ENCODE measurements around the gene POLR1D. TPM values are rescaled to one million over a fixed set of nuclear protein-coding genes. Genes with fewer than 3 reads are reported as not detected.

The POLR1D gene, protein sequence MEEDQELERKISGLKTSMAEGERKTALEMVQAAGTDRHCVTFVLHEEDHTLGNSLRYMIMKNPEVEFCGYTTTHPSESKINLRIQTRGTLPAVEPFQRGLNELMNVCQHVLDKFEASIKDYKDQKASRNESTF
- total RNA-seq = 100 to 1,000 TPM in 1 of 2 donors, 10 to 100 TPM in 1; 56.0 to 178 TPM

DNA sequence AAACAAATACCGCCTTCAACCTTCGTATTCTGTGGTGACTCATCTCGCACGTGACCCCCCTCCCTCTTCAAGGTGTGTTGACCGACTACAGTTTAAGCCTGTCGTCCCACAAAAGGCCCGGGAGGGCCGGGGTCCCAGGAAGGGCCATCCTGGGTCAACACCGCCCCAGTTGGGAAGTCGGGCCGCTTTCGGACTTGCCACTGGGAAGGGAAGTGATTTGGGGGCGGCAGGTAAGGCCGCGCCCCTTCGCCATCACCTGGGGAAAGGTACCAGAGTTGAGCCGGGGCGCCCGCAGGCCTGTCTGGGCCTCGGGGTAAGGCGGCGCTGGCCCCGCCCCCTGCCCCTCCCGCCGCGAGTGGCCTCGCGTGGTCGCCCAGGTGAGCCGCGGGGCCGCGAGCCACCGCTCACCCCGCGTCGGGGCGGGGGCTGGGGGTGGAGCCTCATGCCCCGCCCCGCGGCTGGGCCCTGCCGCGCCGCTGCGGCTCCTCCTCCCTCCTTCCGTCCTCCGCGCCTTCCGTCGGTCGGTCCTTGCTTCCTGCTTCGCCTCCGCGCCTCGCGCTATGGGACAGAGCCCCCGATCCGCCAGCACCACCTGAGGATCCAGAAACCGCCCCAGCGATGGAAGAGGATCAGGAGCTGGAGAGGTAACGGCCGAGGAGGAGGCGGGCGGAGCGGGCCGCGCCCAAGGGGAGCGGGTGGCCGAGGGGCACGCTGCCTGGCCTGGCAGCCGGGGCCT lies at the start of gene POLR1D:
POLR1D (plus strand) TSS at position 527 of the 736 bp plus-strand sequence; CDS start at position 619, 92 bp downstream.
- peak within 1 kb of the TSS; percentile 98 to 100 (median 100) for H3K27ac ChIP-seq
- no peaks in the 10 kb centered on the region for H3K36me3 ChIP-seq (replicated peaks in 1 of 2; ENCODE audit: insufficient read depth in 1 of 2, low read depth in 2 of 2)
- DNase-seq = peak; percentile 89 to 93 (median 91)
- H3K9me3 ChIP-seq = no peaks in the 10 kb centered on the region
- intact Hi-C loops (cut with DNase I) = loop anchor here (10.0 kb wide), 1 partner anchor 57 kb away; no protein-coding TSS in a partner anchor
- H3K27me3 ChIP-seq = no peaks in the 10 kb centered on the region
- peak; percentile 65 for ATAC-seq
- peaks cover 68% of the 10 kb centered on the region for H3K4me1 ChIP-seq
- TF ChIP-seq POLR2A (IDR thresholded peaks at IDR 0.05) = peak; percentile 76 to 91 (median 78)
- TF ChIP-seq, protein P1, sequence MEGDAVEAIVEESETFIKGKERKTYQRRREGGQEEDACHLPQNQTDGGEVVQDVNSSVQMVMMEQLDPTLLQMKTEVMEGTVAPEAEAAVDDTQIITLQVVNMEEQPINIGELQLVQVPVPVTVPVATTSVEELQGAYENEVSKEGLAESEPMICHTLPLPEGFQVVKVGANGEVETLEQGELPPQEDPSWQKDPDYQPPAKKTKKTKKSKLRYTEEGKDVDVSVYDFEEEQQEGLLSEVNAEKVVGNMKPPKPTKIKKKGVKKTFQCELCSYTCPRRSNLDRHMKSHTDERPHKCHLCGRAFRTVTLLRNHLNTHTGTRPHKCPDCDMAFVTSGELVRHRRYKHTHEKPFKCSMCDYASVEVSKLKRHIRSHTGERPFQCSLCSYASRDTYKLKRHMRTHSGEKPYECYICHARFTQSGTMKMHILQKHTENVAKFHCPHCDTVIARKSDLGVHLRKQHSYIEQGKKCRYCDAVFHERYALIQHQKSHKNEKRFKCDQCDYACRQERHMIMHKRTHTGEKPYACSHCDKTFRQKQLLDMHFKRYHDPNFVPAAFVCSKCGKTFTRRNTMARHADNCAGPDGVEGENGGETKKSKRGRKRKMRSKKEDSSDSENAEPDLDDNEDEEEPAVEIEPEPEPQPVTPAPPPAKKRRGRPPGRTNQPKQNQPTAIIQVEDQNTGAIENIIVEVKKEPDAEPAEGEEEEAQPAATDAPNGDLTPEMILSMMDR (IDR thresholded peaks at IDR 0.05) = no peak
- WGBS, 2 donors = 0% methylated on average over 18 to 71 of the region's 71 CpGs
- peak within 1 kb of the TSS; percentile 55 to 91 for H3K4me3 ChIP-seq

DNA sequence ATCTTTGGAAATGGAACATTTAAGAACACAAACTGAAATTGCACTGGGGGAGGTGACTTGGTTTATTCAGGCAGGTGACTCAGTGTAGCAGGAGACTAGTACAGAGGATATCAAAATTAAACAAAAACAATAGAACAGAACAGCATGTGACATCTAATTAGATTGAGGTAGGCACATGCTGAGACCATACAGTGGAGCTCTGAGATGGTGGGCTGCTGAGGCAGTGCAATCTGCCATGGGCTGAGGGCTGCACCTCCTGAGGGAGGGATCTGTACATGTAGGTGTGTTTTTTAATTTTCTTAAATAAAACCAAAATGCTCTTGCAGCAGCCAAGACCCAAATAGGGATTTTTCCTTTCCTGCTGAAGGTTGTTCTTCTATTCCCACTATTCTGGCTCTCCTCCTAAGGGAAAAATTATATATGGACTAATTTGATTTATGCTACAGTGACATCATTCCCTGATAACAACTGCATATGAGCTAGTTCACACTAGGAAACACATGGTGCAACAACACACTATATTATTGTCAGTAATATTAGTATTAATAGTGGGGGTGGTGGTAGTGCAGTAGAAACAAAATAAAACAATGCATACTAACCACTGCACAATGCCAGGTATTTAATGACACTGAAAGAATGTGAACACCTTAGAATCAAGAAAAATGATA lies 49.3 kb upstream of the POLR1D start:
- Histone ChIP-seq H3K36me3 (replicated peaks in 1 of 2; ENCODE audit: insufficient read depth in 1 of 2, low read depth in 2 of 2) (peaks cover 0 to 10% of the 10 kb centered on the region in 2 donors), H3K4me1 (peaks cover 21% of the 10 kb centered on the region), H3K4me3 (no peak overlapping the region), H3K27me3 (no peaks in the 10 kb centered on the region), H3K9me3 (no peaks in the 10 kb centered on the region), H3K27ac (no peak overlapping the region)
- ATAC-seq = no peak
- DNase-seq = no peak
- intact Hi-C loops (cut with DNase I) = no loop called here
- TF ChIP-seq, protein P1 (IDR thresholded peaks at IDR 0.05) = no peak
- TF ChIP-seq POLR2A (IDR thresholded peaks at IDR 0.05) = no peak

DNA sequence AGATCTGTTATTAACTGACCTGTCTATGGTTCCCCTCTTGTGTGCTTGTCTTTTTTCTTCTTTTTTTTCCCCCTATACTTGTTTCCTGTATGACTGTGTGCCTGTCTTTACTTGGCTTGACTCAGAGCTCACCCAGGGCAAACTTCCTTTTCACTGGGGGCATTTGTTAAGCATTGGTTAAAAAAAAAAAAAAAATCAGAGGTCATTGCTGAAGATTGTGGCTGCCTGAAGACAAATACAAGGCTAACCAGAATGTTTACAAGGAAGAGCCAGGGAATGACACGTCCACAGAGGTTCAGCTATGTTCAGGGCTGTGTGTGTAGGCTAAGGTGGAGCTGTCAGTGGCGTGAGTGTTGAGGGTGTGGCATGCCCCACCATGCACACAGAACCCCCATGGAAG lies 48.4 kb upstream of the POLR1D start:
- Histone ChIP-seq H3K9me3 (no peaks in the 10 kb centered on the region), H3K27me3 (no peaks in the 10 kb centered on the region), H3K27ac (no peak overlapping the region), H3K4me1 (peaks cover 21% of the 10 kb centered on the region), H3K4me3 (no peak overlapping the region), H3K36me3 (replicated peaks in 1 of 2; ENCODE audit: insufficient read depth in 1 of 2, low read depth in 2 of 2) (peaks cover 0 to 3% of the 10 kb centered on the region in 2 donors)
- TF ChIP-seq, protein P1 (IDR thresholded peaks at IDR 0.05) = no peak
- no peak for TF ChIP-seq POLR2A (IDR thresholded peaks at IDR 0.05)
- no peak for DNase-seq
- intact Hi-C loops (cut with DNase I) = no loop called here
- 71% methylated on average over 2 of the region's 2 CpGs for WGBS, 2 donors
- no peak for ATAC-seq

DNA sequence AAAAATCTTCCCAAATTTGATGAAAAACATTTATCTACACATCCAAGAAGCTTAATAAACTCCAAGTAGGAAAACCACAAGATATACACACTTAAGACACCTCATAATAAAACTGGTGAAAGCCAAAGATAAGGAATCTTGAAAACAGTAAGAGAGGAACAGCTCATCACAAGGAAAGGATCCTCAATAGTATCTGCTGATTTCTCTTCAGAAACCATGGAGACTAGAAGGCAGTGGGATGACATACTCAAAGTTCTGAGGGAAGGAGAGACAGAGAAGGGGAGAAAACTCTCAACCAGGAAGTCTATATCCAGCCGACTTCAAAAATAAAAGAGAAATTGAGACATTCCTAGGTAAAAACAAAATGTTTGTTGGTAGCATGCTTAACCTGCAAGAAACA lies 47.0 kb upstream of the POLR1D start:
- intact Hi-C loops (cut with DNase I) = no loop called here
- ATAC-seq = no peak

More for the DNA sequence above, 47.0 kb upstream of the POLR1D start:
- Histone ChIP-seq H3K9me3 (no peaks in the 10 kb centered on the region), H3K4me1 (peaks cover 25% of the 10 kb centered on the region), H3K27me3 (no peaks in the 10 kb centered on the region), H3K27ac (no peak overlapping the region), H3K36me3 (replicated peaks in 1 of 2; ENCODE audit: insufficient read depth in 1 of 2, low read depth in 2 of 2) (no peaks in the 10 kb centered on the region), H3K4me3 (no peak overlapping the region)
- 89 to 97% methylated on average over 1 of the region's 1 CpG for WGBS, 2 donors
- no peak for DNase-seq
- TF ChIP-seq POLR2A (IDR thresholded peaks at IDR 0.05) = no peak
- TF ChIP-seq, protein P1 (IDR thresholded peaks at IDR 0.05) = no peak
